HEK293 (cell line): Measurements from ENCODE around the gene DHFR.

Source experiments
- ZBTB8A ChIP-seq: fragments of 450-650 bp; formaldehyde crosslinking; IDR thresholded peaks from 2 replicates; pipeline ENCODE4 v1.5.1; 2016; ENCODE audit warnings: missing biosample characterization, missing genetic modification characterization
- ZNF140 ChIP-seq: fragments of 450-650 bp; formaldehyde crosslinking; IDR thresholded peaks from 2 replicates; pipeline ENCODE4 v1.5.1; 2016; ENCODE audit warnings: missing biosample characterization, missing genetic modification characterization
- ZNF24 ChIP-seq: fragments of 450-650 bp; formaldehyde crosslinking; IDR thresholded peaks from 2 replicates; pipeline ENCODE4 v1.5.1; 2016; ENCODE audit warnings: missing biosample characterization, missing genetic modification characterization
- ZNF248 ChIP-seq: fragments of 450-650 bp; formaldehyde crosslinking; IDR thresholded peaks from 2 replicates; pipeline ENCODE4 v1.5.1; 2017; ENCODE audit warnings: missing biosample characterization, missing genetic modification characterization
- ZNF302 ChIP-seq: fragments of 450-650 bp; formaldehyde crosslinking; IDR thresholded peaks from 2 replicates; pipeline ENCODE4 v1.5.1; 2016; ENCODE audit warnings: missing biosample characterization, missing genetic modification characterization, low read depth
- ZNF423 ChIP-seq: fragments of 450-650 bp; formaldehyde crosslinking; IDR thresholded peaks from 2 replicates; pipeline ENCODE4 v1.5.1; 2016; ENCODE audit warnings: missing biosample characterization, missing genetic modification characterization
- TF ChIP-seq, protein P1 (sequence below): fragments of 450-650 bp; formaldehyde crosslinking; IDR thresholded peaks from 2 replicates; pipeline ENCODE4 v1.5.1; 2017; ENCODE audit warnings: missing biosample characterization, missing genetic modification characterization
- TF ChIP-seq, protein P2 (sequence below): fragments of 450-650 bp; formaldehyde crosslinking; IDR thresholded peaks from 2 replicates; pipeline ENCODE4 v1.5.1; 2016; ENCODE audit warnings: missing biosample characterization, missing genetic modification characterization
- TF ChIP-seq, protein P3 (sequence below): fragments of 450-650 bp; IDR thresholded peaks from 2 replicates; pipeline ENCODE4 v1.5.1; 2018; ENCODE audit warnings: missing biosample characterization, missing genetic modification characterization

DNA sequence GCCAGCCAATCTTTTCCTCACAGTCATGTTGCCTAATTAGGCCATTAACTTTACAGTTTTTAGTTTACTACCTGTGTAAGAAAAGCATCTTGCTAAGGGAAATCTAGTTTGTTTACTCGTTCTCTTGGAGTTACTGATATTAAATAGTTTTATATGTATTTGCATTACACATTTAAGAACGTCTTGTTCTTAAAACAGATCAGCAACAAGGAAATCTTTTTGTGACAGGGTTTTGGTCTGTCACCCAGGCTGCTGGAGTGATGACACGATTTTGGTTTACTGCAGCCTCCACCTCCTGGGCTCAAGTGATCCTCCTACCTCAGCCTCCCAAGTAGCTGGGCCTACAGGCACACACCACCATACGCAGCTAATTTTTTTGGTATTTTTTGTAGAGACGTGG is 29.6 kb downstream of the DHFR start:
- no peak for TF ChIP-seq ZNF302 (tag by site-specific recombination)
- TF ChIP-seq, protein P1, sequence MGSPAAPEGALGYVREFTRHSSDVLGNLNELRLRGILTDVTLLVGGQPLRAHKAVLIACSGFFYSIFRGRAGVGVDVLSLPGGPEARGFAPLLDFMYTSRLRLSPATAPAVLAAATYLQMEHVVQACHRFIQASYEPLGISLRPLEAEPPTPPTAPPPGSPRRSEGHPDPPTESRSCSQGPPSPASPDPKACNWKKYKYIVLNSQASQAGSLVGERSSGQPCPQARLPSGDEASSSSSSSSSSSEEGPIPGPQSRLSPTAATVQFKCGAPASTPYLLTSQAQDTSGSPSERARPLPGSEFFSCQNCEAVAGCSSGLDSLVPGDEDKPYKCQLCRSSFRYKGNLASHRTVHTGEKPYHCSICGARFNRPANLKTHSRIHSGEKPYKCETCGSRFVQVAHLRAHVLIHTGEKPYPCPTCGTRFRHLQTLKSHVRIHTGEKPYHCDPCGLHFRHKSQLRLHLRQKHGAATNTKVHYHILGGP, result no peak
- TF ChIP-seq, protein P2, sequence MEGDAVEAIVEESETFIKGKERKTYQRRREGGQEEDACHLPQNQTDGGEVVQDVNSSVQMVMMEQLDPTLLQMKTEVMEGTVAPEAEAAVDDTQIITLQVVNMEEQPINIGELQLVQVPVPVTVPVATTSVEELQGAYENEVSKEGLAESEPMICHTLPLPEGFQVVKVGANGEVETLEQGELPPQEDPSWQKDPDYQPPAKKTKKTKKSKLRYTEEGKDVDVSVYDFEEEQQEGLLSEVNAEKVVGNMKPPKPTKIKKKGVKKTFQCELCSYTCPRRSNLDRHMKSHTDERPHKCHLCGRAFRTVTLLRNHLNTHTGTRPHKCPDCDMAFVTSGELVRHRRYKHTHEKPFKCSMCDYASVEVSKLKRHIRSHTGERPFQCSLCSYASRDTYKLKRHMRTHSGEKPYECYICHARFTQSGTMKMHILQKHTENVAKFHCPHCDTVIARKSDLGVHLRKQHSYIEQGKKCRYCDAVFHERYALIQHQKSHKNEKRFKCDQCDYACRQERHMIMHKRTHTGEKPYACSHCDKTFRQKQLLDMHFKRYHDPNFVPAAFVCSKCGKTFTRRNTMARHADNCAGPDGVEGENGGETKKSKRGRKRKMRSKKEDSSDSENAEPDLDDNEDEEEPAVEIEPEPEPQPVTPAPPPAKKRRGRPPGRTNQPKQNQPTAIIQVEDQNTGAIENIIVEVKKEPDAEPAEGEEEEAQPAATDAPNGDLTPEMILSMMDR, result no peak
- TF ChIP-seq ZNF423 (tag by site-specific recombination), result no peak
- no peak for TF ChIP-seq ZBTB8A (tag by site-specific recombination)
- no peak for TF ChIP-seq ZNF140 (tag by site-specific recombination)
- no peak for TF ChIP-seq ZNF24 (tag by site-specific recombination)
- TF ChIP-seq, protein P3, sequence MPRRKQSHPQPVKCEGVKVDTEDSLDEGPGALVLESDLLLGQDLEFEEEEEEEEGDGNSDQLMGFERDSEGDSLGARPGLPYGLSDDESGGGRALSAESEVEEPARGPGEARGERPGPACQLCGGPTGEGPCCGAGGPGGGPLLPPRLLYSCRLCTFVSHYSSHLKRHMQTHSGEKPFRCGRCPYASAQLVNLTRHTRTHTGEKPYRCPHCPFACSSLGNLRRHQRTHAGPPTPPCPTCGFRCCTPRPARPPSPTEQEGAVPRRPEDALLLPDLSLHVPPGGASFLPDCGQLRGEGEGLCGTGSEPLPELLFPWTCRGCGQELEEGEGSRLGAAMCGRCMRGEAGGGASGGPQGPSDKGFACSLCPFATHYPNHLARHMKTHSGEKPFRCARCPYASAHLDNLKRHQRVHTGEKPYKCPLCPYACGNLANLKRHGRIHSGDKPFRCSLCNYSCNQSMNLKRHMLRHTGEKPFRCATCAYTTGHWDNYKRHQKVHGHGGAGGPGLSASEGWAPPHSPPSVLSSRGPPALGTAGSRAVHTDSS, result no peak
- TF ChIP-seq ZNF248 (tag by site-specific recombination), result no peak
